ENCODE data around the gene CNOT2. TPM values are rescaled to one million over a fixed set of nuclear protein-coding genes. Genes with fewer than 3 reads are reported as not detected.

Gene CNOT2
- polyA plus RNA-seq, 1 donor (not counting 4 experiments of a cell fraction or from before 2014, with no cell fraction given) = 85.3 TPM

DNA sequence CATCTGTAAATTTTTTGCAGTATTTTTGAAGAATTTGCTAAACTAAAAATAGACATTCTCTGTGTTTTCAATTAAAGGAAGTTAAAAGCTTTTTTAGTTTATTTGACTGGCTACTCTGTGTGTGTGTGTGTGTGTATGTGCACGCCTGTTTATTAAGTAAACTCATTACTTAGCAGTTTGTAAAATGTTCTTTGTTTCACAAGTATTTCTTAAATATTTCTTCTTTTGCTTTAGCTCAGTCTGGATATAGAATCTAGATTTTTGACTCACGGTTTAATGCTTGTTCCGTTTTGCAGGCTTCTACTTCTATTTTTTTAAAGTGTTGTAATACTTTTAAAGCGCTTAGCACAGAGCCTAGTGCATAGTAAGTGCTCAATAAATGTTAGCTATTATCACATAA lies 76.4 kb downstream of the CNOT2 start:
- H3K27ac ChIP-seq (ENCODE audit: control insufficient read depth, insufficient read depth, low read length) = no peak overlapping the region
- no peak overlapping the region for H3K9ac ChIP-seq (ENCODE audit: control insufficient read depth, extremely low read depth, insufficient read depth, low read length)
- no peak for FAIRE-seq
- no peaks in the 10 kb centered on the region for H3K27me3 ChIP-seq (ENCODE audit: control insufficient read depth, extremely low read depth, insufficient read depth, low read length)
- H3K9me3 ChIP-seq (ENCODE audit: control insufficient read depth, low read depth, low read length) = no peaks in the 10 kb centered on the region
- H2AFZ ChIP-seq (ENCODE audit: control insufficient read depth, low read length) = no peak overlapping the region
- peaks cover 0 to 3% of the 10 kb centered on the region in 2 experiments for H3K36me3 ChIP-seq (ENCODE audit: control insufficient read depth in 2 of 2, extremely low read depth in 1 of 2, insufficient read depth in 2 of 2, low read length in 2 of 2)
- no peak overlapping the region for H3K4me2 ChIP-seq (ENCODE audit: control insufficient read depth, extremely low read depth, insufficient read depth, low read depth, low read length)
- no peaks in the 10 kb centered on the region for H3K4me1 ChIP-seq (ENCODE audit: control insufficient read depth, extremely low read depth, insufficient read depth, low read length)
- H3K79me2 ChIP-seq (ENCODE audit: control insufficient read depth, insufficient read depth, low read length) = peaks cover 7% of the 10 kb centered on the region
- no peak for DNase-seq (ENCODE audit: low read depth, low spot score)
- no peaks in the 10 kb centered on the region for H3K9me1 ChIP-seq (ENCODE audit: control insufficient read depth, extremely low read depth, insufficient read depth, low read length)
- no peak for TF ChIP-seq EZH2 (IDR thresholded peaks at IDR 0.05; ENCODE audit: low read length)
- TF ChIP-seq, protein P1, sequence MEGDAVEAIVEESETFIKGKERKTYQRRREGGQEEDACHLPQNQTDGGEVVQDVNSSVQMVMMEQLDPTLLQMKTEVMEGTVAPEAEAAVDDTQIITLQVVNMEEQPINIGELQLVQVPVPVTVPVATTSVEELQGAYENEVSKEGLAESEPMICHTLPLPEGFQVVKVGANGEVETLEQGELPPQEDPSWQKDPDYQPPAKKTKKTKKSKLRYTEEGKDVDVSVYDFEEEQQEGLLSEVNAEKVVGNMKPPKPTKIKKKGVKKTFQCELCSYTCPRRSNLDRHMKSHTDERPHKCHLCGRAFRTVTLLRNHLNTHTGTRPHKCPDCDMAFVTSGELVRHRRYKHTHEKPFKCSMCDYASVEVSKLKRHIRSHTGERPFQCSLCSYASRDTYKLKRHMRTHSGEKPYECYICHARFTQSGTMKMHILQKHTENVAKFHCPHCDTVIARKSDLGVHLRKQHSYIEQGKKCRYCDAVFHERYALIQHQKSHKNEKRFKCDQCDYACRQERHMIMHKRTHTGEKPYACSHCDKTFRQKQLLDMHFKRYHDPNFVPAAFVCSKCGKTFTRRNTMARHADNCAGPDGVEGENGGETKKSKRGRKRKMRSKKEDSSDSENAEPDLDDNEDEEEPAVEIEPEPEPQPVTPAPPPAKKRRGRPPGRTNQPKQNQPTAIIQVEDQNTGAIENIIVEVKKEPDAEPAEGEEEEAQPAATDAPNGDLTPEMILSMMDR (optimal IDR thresholded peaks at IDR 0.05 in 1 of 3, IDR thresholded peaks at IDR 0.05 in 1 of 3, conservative IDR thresholded peaks at IDR 0.05 in 1 of 3; ENCODE audit: extremely low read depth in 1 of 3, insufficient read depth in 2 of 3, low read length in 3 of 3) = no peak
- H4K20me1 ChIP-seq (ENCODE audit: control insufficient read depth, extremely low read depth, insufficient read depth, low read length) = no peaks in the 10 kb centered on the region
- dilution Hi-C loops (cut with MboI; ENCODE audit: extremely low pct_ligation_motif_present, low sequenced_read_pairs) = no loop called here
- H3K4me3 ChIP-seq (ENCODE audit: control insufficient read depth in 2 of 3, extremely low read depth in 1 of 3, insufficient read depth in 2 of 3, low read depth in 1 of 3, low read length in 3 of 3) = no peak overlapping the region

DNA sequence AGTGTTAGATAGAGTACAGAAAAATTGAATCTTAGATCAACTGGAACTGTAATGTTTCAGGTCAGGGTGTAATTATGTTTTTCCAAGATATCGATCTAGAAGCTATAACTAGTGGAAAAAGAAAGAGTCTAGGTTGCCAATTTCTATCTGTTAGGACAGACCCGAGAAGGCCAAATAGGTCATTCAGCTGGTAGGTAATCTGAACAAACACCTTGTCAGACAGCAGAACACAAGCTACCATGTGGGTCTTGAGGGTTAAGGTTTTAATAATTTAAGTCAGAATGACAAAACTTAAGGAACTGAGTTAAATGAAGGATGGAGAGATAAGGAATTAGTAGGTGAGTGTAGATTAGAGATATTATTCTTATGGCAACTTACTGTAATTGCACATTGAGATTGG lies 78.0 kb downstream of the CNOT2 start:
- Histone ChIP-seq H3K9ac (ENCODE audit: control insufficient read depth, extremely low read depth, insufficient read depth, low read length) (no peak overlapping the region), H3K4me1 (ENCODE audit: control insufficient read depth, extremely low read depth, insufficient read depth, low read length) (no peaks in the 10 kb centered on the region), H3K4me2 (ENCODE audit: control insufficient read depth, extremely low read depth, insufficient read depth, low read depth, low read length) (no peak overlapping the region), H3K9me3 (ENCODE audit: control insufficient read depth, low read depth, low read length) (no peaks in the 10 kb centered on the region), H3K79me2 (ENCODE audit: control insufficient read depth, insufficient read depth, low read length) (peaks cover 5% of the 10 kb centered on the region), H3K36me3 (ENCODE audit: control insufficient read depth in 2 of 2, extremely low read depth in 1 of 2, insufficient read depth in 2 of 2, low read length in 2 of 2) (peaks cover 0 to 3% of the 10 kb centered on the region in 2 experiments), H3K27me3 (ENCODE audit: control insufficient read depth, extremely low read depth, insufficient read depth, low read length) (no peaks in the 10 kb centered on the region), H3K27ac (ENCODE audit: control insufficient read depth, insufficient read depth, low read length) (no peak overlapping the region), H3K4me3 (ENCODE audit: control insufficient read depth in 2 of 3, extremely low read depth in 1 of 3, insufficient read depth in 2 of 3, low read depth in 1 of 3, low read length in 3 of 3) (no peak overlapping the region), H4K20me1 (ENCODE audit: control insufficient read depth, extremely low read depth, insufficient read depth, low read length) (no peaks in the 10 kb centered on the region), H2AFZ (ENCODE audit: control insufficient read depth, low read length) (no peak overlapping the region), H3K9me1 (ENCODE audit: control insufficient read depth, extremely low read depth, insufficient read depth, low read length) (no peaks in the 10 kb centered on the region)
- DNase-seq (ENCODE audit: low read depth, low spot score) (no peak), FAIRE-seq (no peak)
- TF ChIP-seq, protein P1 (optimal IDR thresholded peaks at IDR 0.05 in 1 of 3, IDR thresholded peaks at IDR 0.05 in 1 of 3, conservative IDR thresholded peaks at IDR 0.05 in 1 of 3; ENCODE audit: extremely low read depth in 1 of 3, insufficient read depth in 2 of 3, low read length in 3 of 3) = no peak
- TF ChIP-seq EZH2 (IDR thresholded peaks at IDR 0.05; ENCODE audit: low read length) = no peak
- dilution Hi-C loops (cut with MboI; ENCODE audit: extremely low pct_ligation_motif_present, low sequenced_read_pairs) = no loop called here
